Measurements from ENCODE around the gene HS3ST4.

HS3ST4 gene

DNA sequence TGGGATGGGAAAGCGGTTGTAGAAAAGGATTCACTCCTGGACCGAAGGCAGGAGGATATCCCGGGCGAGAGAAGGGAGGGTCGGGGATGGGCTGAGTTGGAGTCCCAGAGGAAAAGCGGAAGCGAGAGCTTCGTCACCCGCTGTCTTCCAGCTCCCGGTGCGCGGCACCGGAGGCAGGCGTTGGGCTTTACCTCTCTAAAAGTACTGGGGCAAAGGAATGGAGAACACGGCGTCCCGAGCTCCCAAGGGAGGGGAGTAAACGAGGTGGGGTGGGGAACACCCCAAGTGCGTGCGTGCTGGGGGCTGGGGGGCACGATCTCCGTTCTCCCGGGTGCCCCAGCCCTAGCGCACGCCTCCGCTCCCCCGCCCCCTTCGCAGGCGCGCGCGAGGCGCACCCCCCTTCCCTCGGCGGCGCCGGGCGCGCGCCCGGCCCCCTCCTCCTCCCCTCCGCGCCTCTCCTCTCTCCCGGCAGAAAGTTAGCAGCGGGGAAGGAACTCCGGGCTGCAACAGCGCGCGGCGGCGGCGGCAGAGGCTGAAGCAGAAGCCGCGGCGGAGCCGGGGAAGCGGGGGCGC is at the start of gene HS3ST4:
HS3ST4 (plus strand) TSS at position 441 of the 573 bp plus-strand sequence.
- no peak for DNase-seq

DNA sequence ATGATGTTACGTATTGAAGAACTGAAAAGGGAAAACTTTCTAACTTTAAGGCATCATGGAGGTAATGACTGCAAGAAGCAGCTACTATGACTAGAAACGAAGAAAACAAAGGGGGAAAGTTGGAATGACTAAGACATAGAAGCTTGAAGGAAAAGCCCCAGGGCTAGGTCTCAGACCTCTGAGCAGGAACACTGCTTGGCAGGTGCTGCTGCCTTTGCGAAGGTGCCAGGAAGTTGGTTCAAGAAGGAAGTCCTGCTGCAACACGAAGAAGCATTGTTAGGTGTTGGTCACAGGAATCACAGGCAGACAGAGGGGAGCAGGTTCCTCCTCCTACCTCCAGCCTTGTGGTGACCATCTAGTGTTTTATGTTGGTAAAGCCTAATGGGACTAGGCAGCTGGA is 48.1 kb upstream of the HS3ST4 start:
- DNase-seq, result no peak

DNA sequence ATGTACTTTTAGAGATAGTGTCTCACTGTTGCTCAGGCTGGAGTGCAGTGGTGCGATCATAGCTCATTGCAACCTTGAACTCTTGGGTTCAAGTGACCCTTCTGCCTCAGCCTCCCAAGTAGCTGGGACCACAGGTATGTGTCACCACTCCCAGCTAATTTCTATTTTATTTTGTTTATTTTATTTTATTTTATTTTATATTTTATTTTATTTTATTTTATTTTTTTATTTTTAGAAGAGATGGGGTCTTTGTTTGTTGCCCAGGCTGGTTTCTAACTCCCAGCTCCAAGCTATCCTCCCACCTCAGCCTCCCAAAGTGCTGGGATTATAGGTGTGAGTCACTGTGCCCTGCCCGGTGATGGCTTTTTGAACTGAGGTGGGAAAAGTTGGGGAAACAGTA is 35.1 kb upstream of the HS3ST4 start:
- DNase-seq, result no peak

DNA sequence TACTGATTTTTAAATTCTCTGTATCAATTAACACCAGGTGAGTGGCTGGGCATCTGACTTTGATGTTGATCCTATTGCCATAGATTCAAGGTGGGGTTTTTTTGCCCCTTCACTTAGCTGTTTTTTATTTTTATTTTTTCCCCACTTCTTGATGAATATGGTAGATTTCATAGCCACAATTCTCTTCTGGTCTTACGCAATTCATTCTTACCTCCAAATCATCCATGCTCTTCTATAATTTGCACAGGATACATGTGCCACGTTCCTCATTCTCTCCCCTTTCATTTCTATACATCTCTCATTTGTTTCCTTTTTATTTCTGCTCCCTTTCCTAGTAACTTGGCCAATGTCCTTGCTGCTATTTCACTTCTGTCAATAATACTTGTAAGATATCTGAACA is 14.9 kb upstream of the HS3ST4 start:
- DNase-seq, result no peak

DNA sequence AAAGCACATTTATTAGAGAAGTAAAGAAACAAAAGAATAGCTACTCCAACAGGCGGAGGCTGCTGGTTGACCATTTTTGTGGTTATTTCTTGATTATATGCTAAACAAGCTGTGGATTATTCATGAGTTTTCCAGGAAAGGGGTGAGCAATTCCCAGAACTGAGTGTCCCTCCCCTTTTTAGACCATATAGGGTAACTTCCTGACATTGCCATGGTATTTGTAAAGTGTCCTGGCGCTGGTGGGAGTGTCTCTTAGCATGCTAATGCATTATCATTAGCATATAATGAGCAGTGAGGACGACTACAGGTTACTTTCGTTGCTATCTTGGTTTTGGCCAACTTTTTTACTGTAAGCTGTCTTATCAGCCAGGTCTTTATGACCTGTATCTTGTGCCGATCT is 12.2 kb upstream of the HS3ST4 start:
- no peak for DNase-seq

DNA sequence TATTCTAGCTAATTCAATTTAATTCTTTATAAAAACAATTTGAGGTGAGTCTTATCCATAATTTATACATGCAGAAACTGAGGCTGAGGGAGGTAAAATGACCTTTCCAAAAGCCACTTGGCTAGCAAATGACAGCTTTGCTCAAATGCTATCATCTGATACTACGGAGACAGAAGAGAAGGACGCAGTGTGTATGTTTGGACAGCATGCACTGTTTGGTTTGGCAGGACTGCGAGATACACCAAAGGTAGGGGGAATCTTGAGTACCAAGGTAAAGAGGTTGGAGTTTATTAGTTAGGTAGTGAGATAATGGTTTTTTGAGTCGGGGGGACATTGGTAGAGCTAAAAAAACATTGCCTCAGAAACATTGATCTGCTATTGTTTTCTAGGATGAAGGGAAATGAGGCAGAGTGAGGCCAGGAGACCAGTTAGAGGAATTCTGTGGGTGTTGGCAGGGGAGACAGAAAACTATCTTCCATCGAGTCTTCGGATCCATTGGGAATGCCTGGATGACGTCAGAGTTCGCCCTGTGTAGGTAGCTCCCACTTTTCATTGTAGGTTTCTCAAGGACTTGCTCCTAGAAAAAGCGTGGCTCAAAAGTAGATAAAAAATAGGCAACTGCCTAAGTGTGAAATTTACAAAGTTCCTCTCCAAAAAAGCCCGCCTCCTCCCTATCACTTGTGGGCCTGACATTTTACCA is 2.5 kb upstream of the HS3ST4 start:
- DNase-seq, result no peak

DNA sequence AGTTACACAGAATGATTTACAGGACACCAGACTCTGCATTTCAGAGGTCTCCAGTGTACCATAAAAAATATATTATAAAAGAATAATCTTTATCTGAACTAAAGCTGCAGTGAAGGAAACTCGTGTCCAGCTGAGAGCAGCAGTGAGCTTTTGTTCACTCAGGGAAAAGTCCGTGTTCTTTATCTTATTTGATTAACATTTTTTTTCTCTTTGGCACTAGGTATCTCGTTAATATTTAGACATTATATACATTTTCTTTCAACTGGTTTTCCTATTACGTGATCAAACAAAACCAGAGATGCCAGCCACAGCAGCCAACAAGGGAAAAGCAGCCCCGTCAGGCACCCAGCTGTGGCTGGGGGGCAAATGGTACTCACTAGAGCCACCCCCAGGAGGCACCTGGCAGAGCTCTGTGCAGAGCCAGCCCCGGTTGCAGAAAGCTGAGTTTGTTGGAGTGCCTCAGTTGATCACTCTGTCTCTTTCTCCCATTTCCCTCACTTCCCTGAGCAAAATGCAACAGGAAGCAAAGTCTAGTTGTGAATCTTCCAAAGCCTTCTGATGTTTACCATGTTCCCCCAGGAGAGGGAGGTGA is 1.1 kb upstream of the HS3ST4 start:
- no peak for DNase-seq

DNA sequence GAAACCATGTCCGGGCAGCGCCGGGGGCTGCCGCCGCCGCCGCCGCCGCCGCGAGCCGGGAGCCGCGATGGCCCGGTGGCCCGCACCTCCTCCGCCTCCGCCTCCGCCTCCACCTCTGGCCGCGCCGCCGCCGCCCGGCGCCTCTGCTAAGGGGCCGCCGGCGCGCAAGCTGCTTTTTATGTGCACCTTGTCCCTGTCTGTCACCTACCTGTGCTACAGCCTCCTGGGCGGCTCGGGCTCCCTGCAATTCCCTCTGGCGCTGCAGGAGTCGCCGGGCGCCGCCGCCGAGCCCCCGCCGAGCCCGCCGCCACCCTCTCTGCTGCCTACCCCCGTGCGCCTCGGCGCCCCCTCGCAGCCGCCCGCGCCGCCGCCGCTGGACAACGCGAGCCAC is 587 bp downstream of the HS3ST4 start:
- DNase-seq, result no peak

DNA sequence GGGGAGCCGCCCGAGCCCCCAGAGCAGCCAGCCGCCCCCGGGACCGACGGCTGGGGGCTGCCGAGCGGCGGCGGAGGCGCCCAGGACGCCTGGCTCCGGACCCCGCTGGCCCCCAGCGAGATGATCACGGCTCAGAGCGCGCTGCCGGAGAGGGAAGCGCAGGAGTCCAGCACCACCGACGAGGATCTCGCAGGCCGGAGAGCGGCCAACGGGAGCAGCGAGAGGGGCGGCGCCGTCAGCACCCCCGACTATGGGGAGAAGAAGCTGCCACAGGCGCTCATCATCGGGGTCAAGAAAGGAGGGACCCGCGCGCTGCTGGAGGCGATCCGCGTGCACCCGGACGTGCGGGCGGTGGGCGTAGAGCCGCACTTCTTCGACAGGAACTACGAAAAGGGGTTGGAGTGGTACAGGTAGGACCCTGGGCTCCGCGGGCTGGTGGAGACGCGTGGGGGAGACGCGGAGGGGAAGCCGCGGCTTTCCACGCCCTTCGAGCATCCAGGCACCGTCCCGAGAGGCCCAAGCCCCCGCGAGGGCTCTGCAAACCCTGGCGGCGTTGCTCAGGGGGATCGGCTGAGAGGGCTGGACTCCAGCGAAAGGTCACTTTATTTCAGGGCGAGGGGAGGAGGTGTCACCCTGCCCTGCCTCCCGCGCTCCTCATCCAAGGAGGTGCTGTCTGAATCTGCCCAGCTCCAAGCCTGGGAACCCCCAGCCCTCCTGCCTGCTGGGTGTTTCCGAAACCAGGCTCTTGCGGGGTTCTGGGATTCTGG is 1.2 kb downstream of the HS3ST4 start:
- DNase-seq, result no peak

DNA sequence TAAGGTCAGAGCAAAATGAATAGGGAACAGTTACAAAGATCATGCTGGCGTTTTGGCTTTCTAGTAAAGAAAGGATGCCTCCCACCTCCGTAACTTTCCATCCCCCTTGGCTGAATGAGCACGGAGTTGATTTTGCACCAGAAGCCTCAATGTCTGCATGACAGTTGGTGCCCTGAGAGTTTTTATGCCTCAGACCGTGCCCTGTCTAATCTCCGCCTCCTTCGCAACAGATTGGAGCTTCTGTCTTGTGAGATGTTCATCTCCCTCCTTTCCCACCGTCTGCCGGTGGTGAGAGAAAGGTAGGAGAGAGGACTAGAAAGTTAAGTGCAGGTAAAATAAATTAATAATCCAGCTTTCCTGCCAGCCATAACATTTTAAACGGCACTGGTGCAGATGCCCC is 1.9 kb downstream of the HS3ST4 start:
- no peak for DNase-seq

DNA sequence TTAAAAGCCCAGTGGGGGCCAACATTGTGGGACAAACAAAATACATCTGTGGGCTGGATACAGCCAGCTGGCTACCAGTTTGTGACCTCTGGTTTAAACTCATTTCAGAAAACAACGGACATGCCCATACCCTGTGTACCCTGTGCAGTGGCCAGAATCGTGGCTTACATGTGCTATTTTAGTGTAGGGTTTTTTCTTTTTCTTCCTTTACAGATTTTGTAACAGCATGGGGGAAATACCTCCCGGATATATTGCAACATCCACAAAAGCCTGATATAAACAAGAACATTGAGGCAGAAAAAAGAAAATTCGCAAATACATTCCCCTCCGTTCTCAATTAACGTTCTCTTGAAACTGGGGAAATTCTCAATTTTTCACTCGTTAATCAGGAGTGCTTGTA is 7.3 kb downstream of the HS3ST4 start:
- DNase-seq, result no peak

DNA sequence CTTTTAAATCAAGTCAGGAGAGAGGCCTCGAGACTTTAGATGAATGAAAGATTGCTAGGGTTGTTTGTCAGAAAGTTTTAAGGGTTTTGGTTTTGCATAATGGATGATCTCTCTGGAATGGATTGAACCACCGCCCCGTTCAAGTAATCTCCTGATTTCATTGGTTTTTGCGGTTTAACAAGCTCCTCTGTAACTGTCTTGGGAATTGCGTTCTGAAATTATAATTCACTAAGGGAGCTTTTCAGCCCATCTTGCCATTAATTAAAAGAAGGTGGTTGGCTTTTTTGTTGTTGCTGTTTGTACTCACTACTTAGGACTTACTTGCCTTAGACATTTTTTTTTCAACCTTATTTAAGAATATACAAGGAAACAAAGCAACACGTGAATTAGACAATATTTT is 8.8 kb downstream of the HS3ST4 start:
- no peak for DNase-seq

DNA sequence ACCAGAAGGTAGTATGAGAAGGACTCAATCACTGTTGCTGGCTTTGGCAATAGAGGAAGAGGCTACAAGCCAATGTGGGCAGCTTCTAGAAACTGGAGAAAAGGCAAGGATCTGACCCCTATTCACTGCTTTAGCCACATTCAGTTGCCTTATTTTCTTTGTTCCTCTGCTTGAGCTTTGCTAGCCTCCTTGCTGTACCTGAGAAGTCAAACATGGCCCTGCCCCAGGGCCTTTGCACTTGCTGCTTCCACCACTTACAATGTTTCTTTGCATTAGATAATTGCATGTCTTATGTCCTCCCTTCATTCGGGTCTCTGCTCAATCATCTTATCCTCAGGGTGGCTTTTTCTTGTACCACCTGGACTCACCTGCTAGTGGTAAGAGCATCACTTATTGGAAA is 15.8 kb downstream of the HS3ST4 start:
- DNase-seq, result no peak

DNA sequence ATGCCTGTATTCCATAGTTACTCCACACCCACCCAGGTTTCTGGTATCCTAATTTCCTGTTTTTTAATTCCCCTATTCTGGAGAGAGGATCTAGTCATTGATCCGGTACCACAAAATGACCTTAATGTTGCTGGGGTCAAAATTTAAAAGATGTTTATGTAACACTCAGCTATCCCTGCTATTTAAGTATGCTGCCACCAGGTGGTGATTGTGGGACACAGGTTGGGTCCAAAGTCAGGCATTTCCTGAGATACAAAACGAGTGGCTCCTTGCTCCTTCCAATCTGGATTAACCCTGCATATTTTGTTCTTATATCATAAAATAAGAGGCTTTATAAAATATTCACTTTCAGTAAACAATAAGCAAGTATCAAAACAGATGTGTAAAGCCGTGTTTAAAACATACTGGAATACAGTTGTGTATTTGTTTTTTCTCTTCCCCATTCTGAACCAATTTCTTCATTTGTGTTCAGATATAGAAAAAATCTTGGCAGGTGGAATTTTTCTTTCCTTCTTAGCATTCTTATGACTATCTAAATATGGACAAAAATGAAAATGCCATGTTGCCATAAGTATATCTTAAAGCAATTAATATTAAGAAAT is 16.3 kb downstream of the HS3ST4 start:
- DNase-seq, result no peak

DNA sequence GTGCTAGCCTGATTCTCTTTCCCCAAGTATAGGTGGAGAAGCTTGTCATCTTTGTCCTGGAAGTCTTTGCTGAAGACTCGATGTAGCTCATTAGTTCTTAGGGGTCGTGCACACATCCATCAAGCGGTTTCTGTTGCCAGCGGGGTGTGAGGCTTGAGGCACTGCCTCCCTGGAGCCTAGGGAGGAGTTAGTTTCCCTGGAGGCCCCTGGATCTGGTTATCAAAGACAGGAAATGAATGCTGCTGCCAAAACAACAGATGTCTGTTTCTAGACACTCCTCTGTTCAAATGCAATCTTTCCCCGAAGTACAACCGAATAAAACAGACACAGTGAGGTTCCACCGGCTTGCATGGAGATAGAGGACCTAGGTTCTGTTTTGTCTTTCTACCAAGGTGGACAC is 17.5 kb downstream of the HS3ST4 start:
- no peak for DNase-seq

DNA sequence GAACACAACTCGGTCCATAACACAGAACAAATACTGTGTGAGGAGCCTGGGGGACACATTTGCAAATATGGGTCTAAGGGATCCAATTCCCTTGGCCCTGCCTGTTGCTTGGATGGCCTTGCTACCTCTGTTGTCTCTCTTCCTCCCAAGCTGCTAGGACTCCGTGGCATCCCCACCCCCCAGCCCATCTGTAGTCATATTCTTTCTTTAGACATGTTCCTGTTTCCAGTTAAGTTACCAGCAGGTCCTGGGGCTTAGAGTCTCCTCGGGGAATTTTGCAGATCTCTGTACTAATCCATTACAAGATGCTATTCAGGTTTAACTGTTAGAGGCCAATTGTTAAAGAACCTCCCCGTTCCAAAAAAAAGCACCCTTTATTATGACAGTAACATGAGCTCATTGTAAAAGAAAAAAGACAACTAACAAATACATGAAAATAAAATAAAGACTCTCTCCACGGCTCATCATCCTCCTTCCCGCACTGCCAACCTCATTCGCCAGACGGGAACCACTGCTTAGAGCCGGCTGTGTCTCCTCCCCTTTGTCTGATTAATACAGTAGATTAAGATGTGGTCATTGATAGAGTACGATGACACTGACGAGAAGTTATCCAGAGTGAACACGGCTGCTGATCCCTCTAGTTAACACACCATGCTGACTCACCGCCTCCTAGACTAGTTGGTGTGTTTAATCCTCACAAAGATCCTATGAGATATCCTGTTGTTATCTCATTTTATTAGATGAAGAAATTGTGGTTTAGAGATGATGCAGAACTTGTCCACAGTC is 22.2 kb downstream of the HS3ST4 start:
- DNase-seq, result no peak

DNA sequence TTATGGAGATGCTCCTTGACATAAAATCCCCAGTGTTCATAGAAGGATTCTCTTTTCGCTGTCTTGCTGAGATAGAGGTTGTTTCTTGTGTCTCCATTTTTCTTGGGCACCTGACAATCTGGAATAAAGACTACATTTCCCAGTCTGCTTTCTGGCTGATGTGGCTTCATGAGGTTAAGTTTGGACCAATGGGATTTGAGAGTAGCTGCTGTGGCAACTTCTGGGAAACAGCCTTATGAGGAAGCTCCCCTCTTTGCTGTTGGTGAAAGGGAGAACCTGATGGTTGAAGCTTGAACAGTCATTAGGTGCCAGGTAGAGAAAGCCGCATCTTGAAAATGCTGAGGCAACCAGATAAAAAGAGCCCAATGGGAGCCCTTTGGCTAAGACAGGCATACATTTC is 24.4 kb downstream of the HS3ST4 start:
- no peak for DNase-seq

DNA sequence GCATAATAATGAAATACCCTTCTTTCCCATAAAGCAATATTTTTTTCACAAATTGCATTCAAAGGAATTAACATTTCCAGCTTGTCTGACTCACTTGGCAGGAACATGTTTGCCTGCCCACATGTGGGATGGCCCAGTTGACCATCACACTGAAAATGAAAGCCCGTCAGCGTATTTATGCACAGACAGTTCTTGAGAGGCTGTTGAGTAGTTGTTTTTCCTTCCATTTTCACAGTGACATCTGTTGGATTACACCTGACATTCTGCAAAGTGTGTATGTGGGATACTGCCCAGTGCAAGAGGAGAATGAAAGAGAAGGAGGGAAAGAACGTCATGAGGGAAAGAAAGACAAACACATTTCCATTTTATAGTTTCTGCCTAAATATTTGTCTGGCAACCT is 29.7 kb downstream of the HS3ST4 start:
- DNase-seq, result no peak

DNA sequence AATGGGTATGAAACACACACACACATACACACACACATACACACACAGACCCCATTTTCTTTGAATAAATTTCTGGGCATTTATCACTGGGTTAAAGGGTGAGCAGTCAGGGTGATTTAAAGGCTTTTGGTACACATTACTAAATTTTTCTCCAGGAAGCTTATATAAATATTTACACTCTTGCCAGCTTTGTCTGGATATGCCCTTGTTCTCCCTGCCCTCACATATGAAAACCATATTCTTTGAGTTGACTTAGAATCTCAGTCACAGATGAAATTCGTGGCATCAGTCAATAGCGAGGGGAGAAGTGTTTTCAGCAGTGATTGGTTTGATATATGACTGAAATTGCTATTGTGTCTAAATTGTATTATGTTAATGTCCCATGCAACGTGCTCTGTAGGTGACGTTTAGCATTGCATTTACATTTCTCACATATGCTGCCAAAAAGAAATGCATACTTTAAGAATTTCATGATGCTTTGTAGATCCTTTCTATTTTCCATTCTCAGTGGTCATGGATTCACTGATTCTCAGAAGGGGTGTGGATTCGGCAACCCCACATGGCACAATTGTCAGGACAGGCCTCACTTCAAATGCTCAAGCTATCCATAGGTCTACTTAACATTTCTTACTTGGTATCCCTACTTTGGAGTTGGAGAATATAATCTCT is 34.8 kb downstream of the HS3ST4 start:
- DNase-seq, result no peak

DNA sequence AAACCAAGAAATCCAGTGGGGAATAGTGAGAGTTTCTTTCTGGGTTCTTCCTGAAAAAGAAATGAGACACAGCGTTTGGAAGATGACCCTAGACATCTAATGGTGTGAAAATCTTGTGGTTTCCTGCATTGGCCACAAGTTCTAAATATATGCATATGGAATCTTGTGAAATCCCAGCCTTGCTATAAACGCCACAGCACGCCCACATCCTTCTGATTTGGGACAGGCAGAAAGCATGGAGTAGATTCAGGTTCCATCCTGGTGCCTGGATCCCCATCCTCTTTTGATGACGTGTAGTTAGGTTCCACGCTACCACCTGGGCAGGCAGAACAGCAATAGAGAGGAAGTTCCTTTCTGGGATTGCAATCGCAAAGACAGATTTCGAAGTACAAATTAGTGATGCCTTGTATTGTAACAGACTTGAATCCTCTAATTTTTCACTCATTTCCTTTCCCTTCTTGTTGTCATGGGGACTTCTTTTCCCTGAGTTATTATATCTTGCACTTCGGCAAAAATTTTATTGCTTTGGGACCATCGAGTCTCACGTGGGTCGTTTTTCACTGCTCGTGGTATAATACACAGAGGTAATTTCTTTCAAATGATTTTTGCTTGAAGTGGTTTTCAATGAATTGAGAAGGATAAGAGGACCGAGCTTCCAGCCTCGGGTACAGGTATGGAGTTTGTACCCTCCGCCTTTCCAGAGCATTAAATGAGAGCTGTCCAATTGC is 37.6 kb downstream of the HS3ST4 start:
- no peak for DNase-seq

DNA sequence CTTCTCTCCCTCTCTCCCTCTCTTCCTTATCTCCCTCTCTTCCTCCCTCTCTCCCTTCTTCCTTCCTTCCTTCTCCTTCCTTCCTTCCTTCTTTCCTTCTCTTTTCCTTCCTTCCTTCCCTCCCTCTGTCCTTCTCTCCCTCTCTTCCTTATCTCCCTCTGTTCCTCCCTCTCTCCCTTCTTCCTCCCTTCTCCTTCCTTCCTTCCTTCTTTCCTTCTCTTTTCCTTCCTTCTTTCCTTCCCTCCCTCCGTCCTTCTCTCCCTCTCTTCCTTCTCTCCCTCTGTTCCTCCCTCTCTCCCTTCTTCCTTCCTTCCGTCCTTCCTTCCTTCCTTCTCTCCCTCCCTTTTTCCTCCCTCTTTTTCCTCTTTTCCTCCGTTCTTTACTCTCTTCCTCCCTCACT is 38.6 kb downstream of the HS3ST4 start:
- DNase-seq, result no peak
